Right renal pelvis (tissue), 4 donors: ENCODE data around the gene H2BK1. TPM values are rescaled to one million over a fixed set of nuclear protein-coding genes. Genes with fewer than 3 reads are reported as not detected.

Experiments
- DNase-seq, 4 donors: peaks; one replicate each; pipeline ENCODE4 v3.0.0-alpha.2; 2013; ENCODE audit warnings: low read depth in 4 of 4, low spot score in 3 of 4, missing footprints in 1 of 4
- polyA plus RNA-seq, 4 donors: library from polyadenylated mRNA; unstranded; fragments of 120-200 nt; gene quantifications; one replicate each; pipeline ENCODE4 v1.2.1, GENCODE V29; 2013; ENCODE audit not compliant: insufficient read length in 4 of 4

Gene H2BK1
- polyA plus RNA-seq, 4 donors = not detected

DNA sequence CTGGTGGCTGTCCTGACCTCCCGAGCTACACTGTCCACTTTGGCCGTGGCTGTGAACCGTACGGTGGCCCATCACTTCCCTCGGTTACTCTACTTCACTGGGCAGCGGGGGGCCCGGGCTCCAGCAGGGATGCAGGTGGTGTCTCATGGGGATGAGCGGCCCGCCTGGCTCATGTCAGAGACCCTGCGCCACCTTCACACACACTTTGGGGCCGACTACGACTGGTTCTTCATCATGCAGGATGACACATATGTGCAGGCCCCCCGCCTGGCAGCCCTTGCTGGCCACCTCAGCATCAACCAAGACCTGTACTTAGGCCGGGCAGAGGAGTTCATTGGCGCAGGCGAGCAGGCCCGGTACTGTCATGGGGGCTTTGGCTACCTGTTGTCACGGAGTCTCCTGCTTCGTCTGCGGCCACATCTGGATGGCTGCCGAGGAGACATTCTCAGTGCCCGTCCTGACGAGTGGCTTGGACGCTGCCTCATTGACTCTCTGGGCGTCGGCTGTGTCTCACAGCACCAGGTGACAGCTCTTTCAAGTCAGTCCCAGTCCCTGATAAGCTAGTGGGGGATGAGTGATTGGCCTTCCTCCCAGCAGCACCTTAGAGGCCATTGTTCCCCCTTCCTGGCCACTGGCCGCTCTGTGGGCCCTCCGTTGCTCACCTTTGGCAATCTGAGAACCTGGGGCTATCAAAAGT, 25.0 kb upstream of the H2BK1 start:
- no peak for DNase-seq

DNA sequence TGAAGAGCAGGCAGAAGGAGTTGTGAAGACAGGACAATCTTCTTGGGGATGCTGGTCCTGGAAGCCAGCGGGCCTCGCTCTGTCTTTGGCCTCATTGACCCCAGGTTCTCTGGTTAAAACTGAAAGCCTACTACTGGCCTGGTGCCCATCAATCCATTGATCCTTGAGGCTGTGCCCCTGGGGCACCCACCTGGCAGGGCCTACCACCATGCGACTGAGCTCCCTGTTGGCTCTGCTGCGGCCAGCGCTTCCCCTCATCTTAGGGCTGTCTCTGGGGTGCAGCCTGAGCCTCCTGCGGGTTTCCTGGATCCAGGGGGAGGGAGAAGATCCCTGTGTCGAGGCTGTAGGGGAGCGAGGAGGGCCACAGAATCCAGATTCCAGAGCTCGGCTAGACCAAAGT, 23.5 kb upstream of the H2BK1 start:
- DNase-seq = no peak

DNA sequence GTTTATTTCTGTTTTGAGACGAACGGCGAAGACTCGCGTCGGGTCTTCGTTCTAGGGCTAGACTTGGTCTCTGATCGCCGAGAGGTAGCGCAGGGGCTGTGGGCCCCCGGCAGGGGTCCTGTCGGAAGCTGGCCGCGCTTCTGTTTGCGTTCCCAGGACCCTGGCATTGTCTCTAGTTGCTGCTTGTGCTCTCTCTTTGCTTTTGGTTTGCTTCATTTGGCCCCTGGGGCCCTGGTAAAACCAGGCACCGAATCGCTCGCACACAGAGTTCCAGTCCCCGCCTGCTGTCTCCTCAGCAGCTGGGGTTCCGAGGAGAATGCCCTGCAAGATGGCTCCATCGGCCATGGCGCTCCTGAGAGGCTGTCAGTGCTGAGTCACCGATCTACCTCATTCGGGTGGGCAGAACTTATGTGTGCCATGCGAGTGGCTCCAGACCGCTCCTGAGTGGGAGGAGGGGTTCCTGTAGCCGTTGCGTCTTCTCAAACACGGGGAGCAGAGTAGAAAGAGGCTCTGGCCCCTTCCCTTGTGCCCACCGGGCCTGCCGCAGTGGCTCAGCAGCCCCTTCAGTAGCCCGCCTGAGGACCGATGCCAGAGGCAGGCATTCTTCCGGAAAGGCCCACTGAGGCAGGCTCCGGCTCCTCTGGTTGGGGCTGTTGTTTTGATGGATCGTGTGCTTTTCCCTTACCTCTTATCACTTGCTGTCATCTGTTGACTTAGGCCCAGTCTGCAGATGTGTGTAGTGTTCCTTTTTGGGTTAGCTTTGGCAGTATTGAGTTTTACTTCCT, 22.8 kb upstream of the H2BK1 start:
- no peak for DNase-seq

DNA sequence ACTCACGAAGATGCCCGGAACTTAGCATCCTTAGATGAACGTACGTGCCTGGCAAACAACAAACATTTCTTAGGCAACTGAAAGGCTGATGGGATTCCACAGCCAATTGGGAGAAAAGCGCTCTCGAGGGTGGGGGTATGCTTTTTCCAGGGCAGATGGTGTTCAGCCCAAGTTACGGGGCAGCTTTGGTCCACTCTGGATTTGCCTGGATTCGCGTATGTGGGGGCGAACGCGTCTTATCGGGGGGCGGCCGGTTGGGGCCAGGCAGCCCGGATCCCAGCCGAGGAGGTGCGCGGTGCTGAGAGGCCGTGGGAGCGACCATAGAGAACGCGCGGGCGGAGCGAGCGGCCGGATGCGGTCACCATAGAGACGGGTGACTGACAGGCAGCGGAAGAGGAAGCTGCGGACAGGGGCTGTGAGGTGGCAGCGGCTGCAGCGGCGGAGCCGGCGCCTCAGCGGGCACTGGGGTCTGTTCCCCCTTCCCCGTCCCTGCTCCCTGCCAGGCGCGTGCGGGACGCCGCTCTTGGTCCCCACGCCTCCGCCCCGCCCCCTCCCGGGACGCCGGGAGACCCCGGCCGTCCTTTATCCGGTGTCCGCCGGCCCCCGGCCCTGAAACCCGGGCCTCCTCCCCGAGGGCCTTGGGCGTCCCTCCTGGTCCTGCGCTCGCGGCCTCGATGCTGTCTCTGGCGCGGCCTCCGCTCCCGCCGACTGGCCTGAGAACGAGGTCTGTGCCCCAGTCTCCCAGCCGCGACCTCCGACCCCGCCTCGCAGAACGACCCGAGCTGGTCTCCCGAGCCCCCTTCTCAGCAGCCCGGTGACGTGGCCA, 22.0 kb upstream of the H2BK1 start, which contains the start of gene CHPF2:
CHPF2 (plus strand) TSS at position 393 of the 826 bp plus-strand sequence. CDS start 1,529 bp downstream, outside the sequence.
- peak in 2 of 4 donors; percentile 72 to 79 for DNase-seq

DNA sequence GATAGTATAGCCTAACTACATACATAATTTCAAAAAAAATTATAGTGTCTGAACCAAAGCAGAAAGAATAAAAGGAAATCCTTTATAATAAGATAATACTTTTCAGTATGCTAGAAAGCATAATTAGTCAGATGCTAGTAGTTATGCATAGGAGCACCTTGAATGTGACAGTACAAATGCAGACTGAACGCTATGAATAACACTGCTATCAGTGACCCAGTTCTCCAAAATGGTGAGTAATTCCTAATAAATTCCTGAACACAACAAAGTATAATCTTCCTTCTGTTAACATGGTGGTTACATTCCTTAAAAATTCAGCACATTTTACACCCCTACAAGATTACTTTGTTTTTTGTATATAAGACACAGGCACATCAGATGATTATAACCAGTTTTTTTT, 20.8 kb upstream of the H2BK1 start:
- no peak for DNase-seq

DNA sequence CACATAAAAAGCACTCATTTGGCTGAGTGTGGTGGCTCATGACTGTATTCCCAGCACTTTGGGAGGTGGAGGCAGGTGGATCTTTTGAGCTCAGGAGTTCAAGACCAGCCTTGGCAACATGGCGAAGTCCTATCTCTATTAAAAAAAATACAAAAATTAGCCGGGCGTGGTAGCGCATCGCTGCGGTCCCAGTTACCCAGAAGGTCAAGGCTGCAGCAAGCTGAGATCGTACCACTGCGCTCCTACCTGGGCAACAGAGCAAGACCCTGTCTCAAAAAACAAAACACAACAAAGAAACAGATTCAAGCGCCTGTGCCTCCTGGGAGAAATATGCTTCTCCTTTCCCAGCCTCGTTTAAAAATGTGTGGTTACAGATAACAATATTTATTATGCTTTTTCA, 19.0 kb upstream of the H2BK1 start:
- no peak for DNase-seq

DNA sequence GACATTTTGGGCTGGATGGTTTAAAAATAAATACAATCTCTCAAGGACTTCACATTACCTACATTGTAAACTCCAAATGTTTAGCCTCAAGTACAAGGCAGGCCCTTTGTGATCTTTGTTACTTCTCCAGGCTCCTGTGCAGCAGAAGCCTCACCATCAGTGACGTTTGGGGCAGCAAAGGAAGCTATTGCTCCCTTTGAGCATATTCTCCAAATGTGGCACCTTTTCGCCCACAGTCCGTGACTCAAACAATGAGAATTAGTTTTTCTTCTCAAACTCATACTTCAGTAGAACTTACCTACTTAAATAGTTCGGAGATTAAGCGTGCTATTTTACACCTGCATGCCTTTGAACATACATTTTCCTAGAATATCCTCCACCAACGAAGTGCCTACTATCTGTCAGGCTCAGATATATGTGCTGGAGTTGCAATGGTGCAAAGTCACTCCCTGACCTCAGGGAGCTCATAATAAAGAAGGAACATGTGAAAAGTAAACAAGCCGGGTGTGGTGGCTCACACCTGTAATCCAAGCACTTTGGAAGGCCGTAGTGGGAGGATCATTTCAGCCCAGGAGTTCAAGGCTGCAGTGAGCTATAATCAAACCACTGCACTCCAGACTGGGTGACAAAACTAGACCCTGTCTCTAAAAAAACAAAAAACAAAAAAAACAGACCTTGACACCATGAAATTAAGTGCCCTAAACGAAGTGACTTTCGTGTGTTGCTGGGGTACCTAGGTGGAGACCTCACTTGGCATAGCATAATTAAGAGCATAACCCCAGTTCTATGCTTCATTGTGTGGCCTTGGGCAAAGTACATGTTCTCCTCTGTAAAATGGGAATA, 18.0 kb upstream of the H2BK1 start:
- DNase-seq = no peak

DNA sequence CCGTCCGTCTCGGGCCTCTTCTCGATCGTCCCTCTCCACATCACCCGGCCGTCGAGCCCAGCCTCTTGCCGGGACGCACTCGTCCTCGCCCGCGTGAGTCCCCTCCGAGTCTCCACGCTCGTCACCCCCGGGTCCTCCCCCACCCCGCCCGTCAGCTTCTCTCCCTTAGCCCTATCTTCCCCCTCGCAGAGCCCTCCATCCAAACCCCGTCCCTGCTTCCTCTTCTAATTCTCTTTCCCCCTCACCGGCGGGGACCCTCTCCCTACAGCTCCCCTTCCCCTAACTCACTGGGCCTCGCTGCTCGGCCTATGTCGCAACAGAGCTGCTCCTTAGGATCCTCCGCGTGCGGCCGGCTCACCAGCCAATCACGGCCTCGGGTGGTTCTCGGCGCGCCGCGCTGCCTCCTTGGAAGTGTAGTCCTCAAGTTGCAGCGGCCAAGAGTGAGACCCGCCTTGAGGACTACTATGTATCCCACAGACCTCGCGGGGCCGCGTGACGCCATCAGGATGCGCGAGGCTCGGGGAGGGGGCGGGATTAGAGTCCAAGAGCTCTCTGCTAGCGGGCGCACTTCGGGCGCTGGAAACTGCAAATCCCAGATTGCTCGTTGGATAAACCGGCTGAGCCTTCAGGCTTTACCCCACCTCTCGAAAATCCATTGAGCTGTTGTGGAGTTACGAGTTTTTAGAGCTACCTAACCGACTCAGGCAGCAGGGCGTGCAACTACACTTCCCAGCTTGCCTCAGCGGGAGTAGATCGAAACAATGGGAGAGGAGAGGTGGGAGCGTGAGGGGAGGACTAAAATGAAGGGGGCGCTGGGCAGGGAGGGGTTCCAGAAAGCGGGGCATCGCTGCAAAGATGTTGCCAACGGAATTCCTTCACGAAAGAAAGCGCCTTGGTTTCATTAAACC, 16.8 kb upstream of the H2BK1 start, which contains the start of gene ABCF2:
ABCF2 (minus strand) TSS at position 331 of the 908 bp plus-strand sequence. CDS start 747 bp downstream, outside the sequence.
- peak; percentile 96 to 98 (median 98) for DNase-seq

GRCh38 chr7:151226560-151226874, 16.2 kb upstream of the H2BK1 start:
- DNase-seq = no peak

DNA sequence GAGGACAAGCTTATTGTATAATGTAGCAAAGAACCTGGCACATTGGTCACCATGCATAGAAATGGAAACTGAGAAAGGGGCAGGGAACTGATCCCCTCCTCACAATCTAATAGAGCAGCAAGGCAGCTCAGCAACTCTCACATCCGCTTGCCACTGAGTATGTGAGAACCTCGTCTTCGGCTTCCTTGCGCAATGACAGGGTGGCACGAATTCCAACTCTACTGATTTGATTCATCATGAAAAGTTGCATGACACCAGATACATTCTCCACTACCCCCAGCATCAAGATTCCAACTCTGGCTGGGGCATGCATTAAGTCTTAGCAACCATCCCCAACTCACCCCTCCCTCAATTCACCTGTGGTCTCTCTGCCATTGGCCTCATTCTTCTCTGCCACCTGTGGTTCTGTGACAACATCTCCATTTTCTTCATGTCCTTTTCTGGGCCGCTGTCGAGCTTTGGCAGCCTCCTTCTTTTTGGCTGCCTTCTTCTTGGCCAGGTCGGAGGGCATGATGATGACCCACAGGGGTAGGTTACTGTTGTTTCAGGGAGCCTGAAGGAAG, 15.7 kb upstream of the H2BK1 start:
- DNase-seq = no peak

DNA sequence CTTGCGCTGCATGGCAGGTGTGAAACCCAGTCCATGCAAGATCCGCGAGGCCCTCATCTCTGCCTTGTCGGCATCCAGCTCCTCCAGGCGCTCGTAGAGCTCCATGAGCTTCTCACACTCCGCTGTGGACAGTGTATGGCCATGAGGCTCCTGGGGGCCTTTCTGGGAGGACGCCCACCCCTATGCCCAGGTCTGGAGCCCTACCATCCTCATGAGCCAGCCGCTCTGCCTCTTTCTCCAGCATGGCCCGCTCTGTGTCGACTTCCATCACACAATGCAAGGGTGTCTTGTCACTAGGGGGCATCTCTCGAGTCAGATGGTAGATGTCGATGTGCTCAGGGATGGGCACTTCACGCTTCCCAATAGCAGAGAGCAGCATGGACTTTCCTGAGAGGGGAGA, 13.4 kb upstream of the H2BK1 start:
- no peak for DNase-seq

DNA sequence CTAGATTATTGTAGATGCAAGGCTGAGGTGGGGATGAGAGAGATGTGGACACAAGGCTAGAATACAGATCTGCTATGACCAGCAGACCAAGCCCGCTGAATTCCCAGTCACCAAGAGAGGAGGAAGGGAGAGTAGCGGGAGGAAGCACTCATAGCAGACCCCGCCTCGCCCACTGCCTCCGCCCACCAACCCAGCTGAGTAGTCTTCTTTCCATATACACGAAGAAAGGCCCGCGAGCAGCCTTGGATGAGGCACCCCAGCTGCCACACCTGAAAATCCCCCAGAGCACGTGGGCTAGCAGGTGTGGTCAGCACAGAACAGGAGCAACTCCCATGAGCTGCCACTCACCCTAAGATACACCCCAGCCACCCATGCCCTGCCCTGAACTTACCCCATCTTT, 7.9 kb upstream of the H2BK1 start:
- no peak for DNase-seq

DNA sequence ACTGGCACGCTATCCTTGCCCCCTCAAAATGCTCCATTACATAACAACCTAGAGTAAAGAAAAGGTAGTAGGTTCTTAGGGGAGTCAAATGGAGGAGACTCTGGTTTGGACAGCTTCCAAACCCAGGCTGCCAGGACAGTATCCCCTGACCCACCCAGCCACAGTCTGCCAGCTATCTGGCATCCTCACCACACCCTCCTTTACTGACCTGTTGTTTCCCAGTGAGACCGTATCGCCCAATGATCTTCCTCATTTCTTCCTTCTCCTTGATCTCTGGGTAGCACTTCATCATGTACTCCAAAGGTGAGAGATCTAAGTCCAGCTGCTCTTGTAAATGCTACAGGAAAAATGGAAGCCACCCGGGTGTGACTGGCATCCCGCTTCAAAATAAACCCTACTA, 5.1 kb upstream of the H2BK1 start:
- no peak for DNase-seq

DNA sequence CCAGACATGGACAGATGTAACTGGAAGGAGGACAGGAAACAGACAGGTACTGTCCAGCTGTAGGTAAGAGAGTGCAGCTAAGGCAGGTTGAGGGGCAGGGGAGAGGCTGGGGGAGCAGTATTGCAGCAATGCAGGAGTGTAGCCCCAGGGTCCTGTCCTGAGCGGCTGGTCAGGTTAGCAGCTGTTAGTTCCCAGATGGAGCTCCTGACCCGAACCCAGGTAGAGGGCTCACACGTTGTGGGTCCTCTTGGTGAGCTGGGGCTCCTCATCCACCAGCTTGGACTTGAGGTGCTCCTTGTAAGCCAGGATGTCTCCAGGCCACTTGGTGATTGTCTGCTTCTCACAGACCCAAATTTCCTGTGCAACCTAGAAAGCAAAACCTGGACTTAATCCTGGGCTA, 3.5 kb upstream of the H2BK1 start:
- DNase-seq = no peak

DNA sequence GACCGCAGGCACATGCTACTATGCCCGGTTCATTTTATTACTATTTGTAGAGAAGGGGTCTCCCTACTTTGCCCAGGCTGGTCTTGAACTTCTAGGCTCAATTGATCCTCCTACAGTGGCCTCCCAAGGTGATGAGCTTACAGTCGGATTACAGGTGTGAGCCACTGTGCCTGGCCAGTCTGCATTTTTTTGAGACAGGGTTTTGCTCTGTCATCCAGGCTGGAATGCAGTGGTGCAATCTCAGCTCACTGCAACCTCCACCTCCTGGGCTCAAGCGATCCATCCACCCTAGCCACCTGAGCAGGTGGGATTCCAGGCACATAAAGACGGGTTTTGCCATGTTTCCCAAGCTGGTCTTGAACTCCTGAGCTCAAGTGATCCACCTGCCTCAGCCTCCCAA, 2.3 kb upstream of the H2BK1 start:
- DNase-seq = no peak

DNA sequence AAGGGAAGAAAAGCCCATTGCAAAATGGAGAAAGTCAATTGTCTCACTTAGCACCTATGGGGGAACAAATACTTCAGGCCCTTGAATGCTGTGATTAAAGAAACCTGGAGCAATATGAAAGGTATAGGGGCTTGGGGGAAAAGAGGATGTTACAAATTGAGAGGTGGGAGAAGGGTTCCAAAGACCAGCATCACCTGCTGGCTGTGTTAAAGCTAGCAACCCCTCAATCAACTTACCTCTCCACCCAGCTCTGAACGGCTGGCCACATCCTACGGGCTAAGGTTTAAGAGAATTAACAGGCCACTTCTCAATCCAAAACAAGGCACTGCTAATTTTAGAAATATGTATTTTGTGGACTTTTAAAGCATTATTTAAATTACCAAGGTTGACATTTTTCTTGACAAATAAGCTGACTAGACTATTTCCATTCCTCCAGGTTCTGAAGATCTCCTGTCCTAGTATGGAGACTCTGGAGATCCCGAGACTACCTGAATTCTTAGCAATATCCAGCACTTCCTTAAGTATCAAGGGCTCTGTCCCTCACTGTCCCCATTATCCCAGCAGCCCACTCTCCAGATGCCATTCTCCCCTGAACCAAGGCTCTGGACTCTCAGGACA, 976 bp upstream of the H2BK1 start:
- no peak for DNase-seq

DNA sequence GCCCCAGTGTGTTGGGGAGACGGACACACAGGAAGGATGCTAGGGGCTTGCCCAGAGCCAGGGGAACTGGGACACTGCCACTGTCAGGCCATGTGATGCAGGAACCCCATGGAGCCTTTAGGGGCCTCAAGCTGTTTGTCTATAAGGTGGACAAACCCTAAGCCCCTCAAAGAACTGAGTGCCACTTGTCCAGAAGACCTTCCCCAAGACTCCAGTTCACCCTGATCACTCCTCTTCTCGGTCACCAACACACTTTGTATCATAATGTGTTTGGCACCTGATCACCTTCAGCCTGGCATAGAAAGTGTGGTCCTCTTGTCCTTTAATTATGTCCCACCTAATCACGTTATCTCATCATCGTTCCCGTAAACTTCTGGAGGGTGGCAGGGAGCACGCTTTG, 700 bp downstream of the H2BK1 start:
- no peak for DNase-seq

GRCh38 chr7:151208253-151208862, 1.9 kb downstream of the H2BK1 start:
- no peak for DNase-seq
